ENCODE measurements around the gene ACKR2. TPM values are rescaled to one million over a fixed set of nuclear protein-coding genes. Genes with fewer than 3 reads are reported as not detected.

The ACKR2 gene, protein sequence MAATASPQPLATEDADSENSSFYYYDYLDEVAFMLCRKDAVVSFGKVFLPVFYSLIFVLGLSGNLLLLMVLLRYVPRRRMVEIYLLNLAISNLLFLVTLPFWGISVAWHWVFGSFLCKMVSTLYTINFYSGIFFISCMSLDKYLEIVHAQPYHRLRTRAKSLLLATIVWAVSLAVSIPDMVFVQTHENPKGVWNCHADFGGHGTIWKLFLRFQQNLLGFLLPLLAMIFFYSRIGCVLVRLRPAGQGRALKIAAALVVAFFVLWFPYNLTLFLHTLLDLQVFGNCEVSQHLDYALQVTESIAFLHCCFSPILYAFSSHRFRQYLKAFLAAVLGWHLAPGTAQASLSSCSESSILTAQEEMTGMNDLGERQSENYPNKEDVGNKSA
- total RNA-seq (1 to 10 TPM; 5.5 to 5.7 TPM), polyA plus RNA-seq (1 to 10 TPM; 1.1 to 1.5 TPM)
- long read RNA-seq, donor 1, result 0 reads
- long read RNA-seq, donor 2, result 0 reads
- long read RNA-seq, donor 3, result 0 reads
- long read RNA-seq, donor 4, result 0 reads
- long read RNA-seq, donor 5, result 0 reads

DNA sequence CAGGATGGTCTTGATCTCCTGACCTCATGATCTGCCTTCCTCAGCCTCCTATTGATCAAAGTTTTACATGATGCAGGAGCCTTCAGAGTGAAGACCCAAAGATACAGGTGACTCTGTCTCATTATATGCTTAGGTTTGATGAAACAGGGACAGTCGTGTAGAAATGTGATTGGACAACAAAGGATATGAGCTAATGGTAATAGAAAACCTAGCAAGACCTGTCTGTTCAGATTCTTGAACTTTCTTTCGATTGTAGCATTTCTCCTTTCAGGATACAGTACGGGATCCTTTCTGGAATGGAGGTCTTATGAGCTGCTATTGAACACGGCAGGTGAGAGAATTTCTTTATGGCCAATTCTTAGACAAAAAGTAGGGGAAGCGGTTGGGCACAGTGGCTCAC, at the start of gene ACKR2:
ACKR2 (plus strand) TSS at position 244 of the 400 bp plus-strand sequence. CDS start 55,058 bp downstream, outside the sequence.
- Histone ChIP-seq H3K27me3 (ENCODE audit: control insufficient read depth in 3 of 3, insufficient read depth in 3 of 3, low read length in 2 of 3) (no peaks in the 10 kb centered on the region), H3K9ac (ENCODE audit: insufficient read depth in 1 of 2, low read length in 2 of 2) (no peak within 1 kb of the TSS), H3K4me3 (no peak within 1 kb of the TSS), H3K27ac (ENCODE audit: low read depth in 1 of 2, low read length in 1 of 2) (no peak within 1 kb of the TSS), H3K4me1 (ENCODE audit: control insufficient read depth in 5 of 5, insufficient read depth in 5 of 5, low read length in 5 of 5) (peaks cover 0 to 7% (median 0%) of the 10 kb centered on the region in 5 donors), H3K36me3 (ENCODE audit: control insufficient read depth in 4 of 4, insufficient read depth in 4 of 4, low read length in 4 of 4) (no peaks in the 10 kb centered on the region), H3K9me3 (ENCODE audit: control insufficient read depth in 4 of 4, insufficient read depth in 3 of 4, low read length in 3 of 4) (no peaks in the 10 kb centered on the region)
- no peak for ATAC-seq (ENCODE audit: insufficient read depth, low FRiP score)
- DNase-seq, result peak in 1 of 3 donors; percentile 20
- TF ChIP-seq, protein P1, sequence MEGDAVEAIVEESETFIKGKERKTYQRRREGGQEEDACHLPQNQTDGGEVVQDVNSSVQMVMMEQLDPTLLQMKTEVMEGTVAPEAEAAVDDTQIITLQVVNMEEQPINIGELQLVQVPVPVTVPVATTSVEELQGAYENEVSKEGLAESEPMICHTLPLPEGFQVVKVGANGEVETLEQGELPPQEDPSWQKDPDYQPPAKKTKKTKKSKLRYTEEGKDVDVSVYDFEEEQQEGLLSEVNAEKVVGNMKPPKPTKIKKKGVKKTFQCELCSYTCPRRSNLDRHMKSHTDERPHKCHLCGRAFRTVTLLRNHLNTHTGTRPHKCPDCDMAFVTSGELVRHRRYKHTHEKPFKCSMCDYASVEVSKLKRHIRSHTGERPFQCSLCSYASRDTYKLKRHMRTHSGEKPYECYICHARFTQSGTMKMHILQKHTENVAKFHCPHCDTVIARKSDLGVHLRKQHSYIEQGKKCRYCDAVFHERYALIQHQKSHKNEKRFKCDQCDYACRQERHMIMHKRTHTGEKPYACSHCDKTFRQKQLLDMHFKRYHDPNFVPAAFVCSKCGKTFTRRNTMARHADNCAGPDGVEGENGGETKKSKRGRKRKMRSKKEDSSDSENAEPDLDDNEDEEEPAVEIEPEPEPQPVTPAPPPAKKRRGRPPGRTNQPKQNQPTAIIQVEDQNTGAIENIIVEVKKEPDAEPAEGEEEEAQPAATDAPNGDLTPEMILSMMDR (IDR thresholded peaks at IDR 0.05; ENCODE audit: control extremely low read depth, extremely low read depth), result no peak
- 87 to 93% methylated on average over 5 of the region's 5 CpGs for WGBS, 2 donors

DNA sequence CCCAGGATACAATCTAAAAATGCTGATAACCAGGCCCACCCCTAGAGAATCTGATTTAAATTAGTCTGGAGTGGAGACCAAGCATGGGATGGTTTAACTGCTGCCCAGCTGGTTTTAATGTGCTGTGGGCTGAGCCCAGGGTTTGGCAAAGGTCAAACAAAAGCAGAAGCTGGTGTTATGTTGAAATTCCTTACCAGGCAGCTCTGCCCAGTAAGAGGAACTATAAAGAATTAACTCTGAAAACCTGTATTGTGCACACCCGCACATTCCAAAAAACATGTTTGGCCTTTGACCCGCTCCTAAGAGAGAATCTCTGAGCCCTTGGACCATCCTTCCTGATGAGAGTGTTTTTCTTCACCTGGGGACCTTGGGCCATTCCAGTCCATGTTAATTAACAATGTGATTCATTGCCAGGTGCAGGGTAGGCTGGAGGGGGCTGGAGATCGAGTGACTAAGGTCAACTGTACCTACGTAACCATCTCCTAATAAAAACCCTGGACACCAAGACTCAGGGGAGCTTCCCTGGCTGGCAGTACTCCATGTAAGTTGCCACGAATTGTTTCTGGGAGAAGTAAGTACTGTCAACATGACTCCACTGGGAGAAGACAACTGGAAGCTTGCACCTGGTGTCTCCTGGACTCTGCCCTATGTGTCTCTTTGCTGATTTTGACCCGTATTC, 47.1 kb upstream of the ACKR2 start:
- no peak overlapping the region for H3K4me3 ChIP-seq
- H3K9me3 ChIP-seq (ENCODE audit: control insufficient read depth in 4 of 4, insufficient read depth in 3 of 4, low read length in 3 of 4), result no peaks in the 10 kb centered on the region
- peak; percentile 46 for ATAC-seq (ENCODE audit: insufficient read depth, low FRiP score)
- H3K27ac ChIP-seq (ENCODE audit: low read depth in 1 of 2, low read length in 1 of 2), result peak overlapping the region in 1 of 2 donors; percentile 64
- H3K27me3 ChIP-seq (ENCODE audit: control insufficient read depth in 3 of 3, insufficient read depth in 3 of 3, low read length in 2 of 3), result no peaks in the 10 kb centered on the region
- TF ChIP-seq, protein P1 (IDR thresholded peaks at IDR 0.05; ENCODE audit: control extremely low read depth, extremely low read depth), result no peak
- WGBS, 2 donors, result 70 to 77% methylated on average over 6 of the region's 6 CpGs
- H3K9ac ChIP-seq (ENCODE audit: insufficient read depth in 1 of 2, low read length in 2 of 2), result no peak overlapping the region
- no peaks in the 10 kb centered on the region for H3K36me3 ChIP-seq (ENCODE audit: control insufficient read depth in 4 of 4, insufficient read depth in 4 of 4, low read length in 4 of 4)
- DNase-seq, result no peak
- peaks cover 0 to 5% (median 0%) of the 10 kb centered on the region in 5 donors for H3K4me1 ChIP-seq (ENCODE audit: control insufficient read depth in 5 of 5, insufficient read depth in 5 of 5, low read length in 5 of 5)

DNA sequence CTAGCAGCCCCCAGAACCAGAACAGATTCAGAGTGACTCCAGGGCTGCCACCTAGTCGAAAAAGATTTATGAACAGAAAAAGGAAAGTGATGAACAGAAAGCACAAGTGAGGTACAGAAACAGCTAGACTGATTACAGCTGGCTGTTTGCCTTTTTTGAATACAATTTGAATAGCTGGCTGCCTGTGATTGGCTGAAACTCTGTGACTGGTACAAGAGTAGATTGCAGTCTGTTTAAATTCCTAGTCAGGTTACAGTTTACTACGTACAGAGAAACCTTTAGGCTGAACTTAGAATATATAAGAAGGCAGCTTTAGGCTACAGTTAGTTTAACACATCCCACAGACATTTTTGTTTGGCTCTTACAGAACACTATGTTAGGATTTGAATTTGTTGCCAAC, 46.2 kb upstream of the ACKR2 start:
- Histone ChIP-seq H3K36me3 (ENCODE audit: control insufficient read depth in 4 of 4, insufficient read depth in 4 of 4, low read length in 4 of 4) (no peaks in the 10 kb centered on the region), H3K9ac (ENCODE audit: insufficient read depth in 1 of 2, low read length in 2 of 2) (no peak overlapping the region), H3K4me1 (ENCODE audit: control insufficient read depth in 5 of 5, insufficient read depth in 5 of 5, low read length in 5 of 5) (peaks cover 0 to 5% (median 0%) of the 10 kb centered on the region in 5 donors), H3K27me3 (ENCODE audit: control insufficient read depth in 3 of 3, insufficient read depth in 3 of 3, low read length in 2 of 3) (no peaks in the 10 kb centered on the region), H3K9me3 (ENCODE audit: control insufficient read depth in 4 of 4, insufficient read depth in 3 of 4, low read length in 3 of 4) (no peaks in the 10 kb centered on the region), H3K27ac (ENCODE audit: low read depth in 1 of 2, low read length in 1 of 2) (no peak overlapping the region), H3K4me3 (no peak overlapping the region)
- WGBS, 2 donors, result 54 to 80% methylated on average over 2 of the region's 2 CpGs
- ATAC-seq (ENCODE audit: insufficient read depth, low FRiP score), result no peak
- DNase-seq, result peak in 2 of 3 donors; percentile 42 to 61
- TF ChIP-seq, protein P1 (IDR thresholded peaks at IDR 0.05; ENCODE audit: control extremely low read depth, extremely low read depth), result no peak

Measured in lung (tissue), 16 donors.